ENCODE measurements around the gene FLNB. TPM values are rescaled to one million over a fixed set of nuclear protein-coding genes. Genes with fewer than 3 reads are reported as not detected.

Gene FLNB
- total and polyA plus RNA-seq, 2 of the 13 experiments (the other 11 are each of a cell fraction or from before 2014, with no cell fraction given) = 106 to 130 TPM

DNA sequence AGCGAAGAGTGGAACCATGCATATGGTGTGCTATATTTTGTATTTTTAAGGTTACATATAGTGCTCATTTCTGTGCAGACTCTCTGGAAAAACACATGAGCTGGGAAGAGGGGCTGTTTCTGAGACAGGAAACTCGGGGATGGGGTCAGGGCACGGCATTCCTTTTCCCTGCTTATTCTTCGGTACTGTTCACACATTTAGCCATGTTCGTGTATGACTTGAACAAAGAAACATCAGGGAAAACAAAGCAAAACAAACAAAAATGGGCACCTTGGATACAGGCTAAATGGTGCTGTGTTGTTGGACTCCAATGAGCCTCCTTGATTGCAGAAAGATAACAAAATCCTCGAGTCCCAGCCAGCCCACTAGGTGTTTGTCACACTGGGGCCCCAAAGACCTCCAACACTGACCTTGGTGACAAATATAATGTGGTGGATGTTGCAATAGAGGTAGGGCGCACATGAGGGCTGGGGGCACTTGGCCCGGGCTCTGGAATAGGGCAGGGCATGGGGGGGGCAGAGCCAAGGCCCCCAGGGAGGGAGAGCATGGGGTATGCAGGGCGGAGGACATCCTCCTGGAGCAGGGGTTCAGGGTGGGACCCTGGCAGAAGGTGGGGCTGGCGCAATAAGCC is 183.3 kb downstream of the FLNB start (continued):
- TF ChIP-seq, protein P1, sequence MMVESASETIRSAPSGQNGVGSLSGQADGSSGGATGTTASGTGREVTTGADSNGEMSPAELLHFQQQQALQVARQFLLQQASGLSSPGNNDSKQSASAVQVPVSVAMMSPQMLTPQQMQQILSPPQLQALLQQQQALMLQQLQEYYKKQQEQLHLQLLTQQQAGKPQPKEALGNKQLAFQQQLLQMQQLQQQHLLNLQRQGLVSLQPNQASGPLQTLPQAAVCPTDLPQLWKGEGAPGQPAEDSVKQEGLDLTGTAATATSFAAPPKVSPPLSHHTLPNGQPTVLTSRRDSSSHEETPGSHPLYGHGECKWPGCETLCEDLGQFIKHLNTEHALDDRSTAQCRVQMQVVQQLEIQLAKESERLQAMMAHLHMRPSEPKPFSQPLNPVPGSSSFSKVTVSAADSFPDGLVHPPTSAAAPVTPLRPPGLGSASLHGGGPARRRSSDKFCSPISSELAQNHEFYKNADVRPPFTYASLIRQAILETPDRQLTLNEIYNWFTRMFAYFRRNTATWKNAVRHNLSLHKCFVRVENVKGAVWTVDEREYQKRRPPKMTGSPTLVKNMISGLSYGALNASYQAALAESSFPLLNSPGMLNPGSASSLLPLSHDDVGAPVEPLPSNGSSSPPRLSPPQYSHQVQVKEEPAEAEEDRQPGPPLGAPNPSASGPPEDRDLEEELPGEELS (CRISPR knock-in tag; IDR thresholded peaks at IDR 0.05) = peak; percentile 75
- TF ChIP-seq DNMT1 (CRISPR knock-in tag; IDR thresholded peaks at IDR 0.05) (no peak), ATAD3A (CRISPR knock-in tag; IDR thresholded peaks at IDR 0.05) (no peak), ZNF317 (CRISPR knock-in tag; IDR thresholded peaks at IDR 0.05) (no peak; the same call in 1 of the 2 replicates), ZNF329 (CRISPR knock-in tag; IDR thresholded peaks at IDR 0.05; ENCODE audit: low read depth) (no peak), MEF2D (CRISPR knock-in tag; IDR thresholded peaks at IDR 0.05) (peak; percentile 84; the same call in 1 of the 2 replicates), SYNCRIP (IDR thresholded peaks at IDR 0.05; ENCODE audit: insufficient read depth, low read depth, low read length) (no peak), THYN1 (CRISPR knock-in tag; IDR thresholded peaks at IDR 0.05; ENCODE audit: borderline replicate concordance, low read depth) (no peak), SMC3 (IDR thresholded peaks at IDR 0.05; ENCODE audit: low read length) (peak; percentile 16; the same call in 1 of the 2 replicates), FOXM1 (CRISPR knock-in tag; IDR thresholded peaks at IDR 0.05) (no peak), PTBP1 (IDR thresholded peaks at IDR 0.05; ENCODE audit: low read depth, low read length, poor library complexity, severe bottlenecking) (no peak), KDM4B (CRISPR knock-in tag; IDR thresholded peaks at IDR 0.05) (no peak), SMAD9 (CRISPR knock-in tag; IDR thresholded peaks at IDR 0.05) (no peak), ZFP82 (CRISPR knock-in tag; IDR thresholded peaks at IDR 0.05; ENCODE audit: borderline replicate concordance) (no peak), ZFX (CRISPR knock-in tag; IDR thresholded peaks at IDR 0.05; ENCODE audit: low read depth) (peak; percentile 25; the same call in 1 of the 2 replicates), GZF1 (CRISPR knock-in tag; IDR thresholded peaks at IDR 0.05) (no peak), ZNF547 (CRISPR knock-in tag; IDR thresholded peaks at IDR 0.05) (no peak), ZNF263 (CRISPR knock-in tag; IDR thresholded peaks at IDR 0.05) (no peak), GABPB1 (CRISPR knock-in tag; IDR thresholded peaks at IDR 0.05) (peak; percentile 26; the same call in 1 of the 2 replicates)
- TF ChIP-seq, protein P2, sequence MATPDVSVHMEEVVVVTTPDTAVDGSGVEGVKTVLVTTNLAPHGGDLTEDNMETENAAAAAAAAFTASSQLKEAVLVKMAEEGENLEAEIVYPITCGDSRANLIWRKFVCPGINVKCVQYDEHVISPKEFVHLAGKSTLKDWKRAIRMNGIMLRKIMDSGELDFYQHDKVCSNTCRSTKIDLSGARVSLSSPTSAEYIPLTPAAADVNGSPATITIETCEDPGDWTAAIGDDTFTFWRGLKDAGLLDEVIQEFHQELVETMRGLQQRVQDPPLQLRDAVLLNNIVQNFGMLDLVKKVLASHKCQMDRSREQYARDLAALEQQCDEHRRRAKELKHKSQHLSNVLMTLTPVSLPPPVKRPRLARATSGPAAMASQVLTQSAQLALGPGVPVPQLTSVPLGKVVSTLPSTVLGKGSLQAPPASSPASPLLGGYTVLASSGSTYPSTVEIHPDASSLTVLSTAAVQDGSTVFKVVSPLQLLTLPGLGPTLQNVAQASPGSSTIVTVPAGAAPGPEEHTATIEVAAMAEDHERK (CRISPR knock-in tag; IDR thresholded peaks at IDR 0.05; ENCODE audit: low read depth) = no peak
- TF ChIP-seq, protein P3, sequence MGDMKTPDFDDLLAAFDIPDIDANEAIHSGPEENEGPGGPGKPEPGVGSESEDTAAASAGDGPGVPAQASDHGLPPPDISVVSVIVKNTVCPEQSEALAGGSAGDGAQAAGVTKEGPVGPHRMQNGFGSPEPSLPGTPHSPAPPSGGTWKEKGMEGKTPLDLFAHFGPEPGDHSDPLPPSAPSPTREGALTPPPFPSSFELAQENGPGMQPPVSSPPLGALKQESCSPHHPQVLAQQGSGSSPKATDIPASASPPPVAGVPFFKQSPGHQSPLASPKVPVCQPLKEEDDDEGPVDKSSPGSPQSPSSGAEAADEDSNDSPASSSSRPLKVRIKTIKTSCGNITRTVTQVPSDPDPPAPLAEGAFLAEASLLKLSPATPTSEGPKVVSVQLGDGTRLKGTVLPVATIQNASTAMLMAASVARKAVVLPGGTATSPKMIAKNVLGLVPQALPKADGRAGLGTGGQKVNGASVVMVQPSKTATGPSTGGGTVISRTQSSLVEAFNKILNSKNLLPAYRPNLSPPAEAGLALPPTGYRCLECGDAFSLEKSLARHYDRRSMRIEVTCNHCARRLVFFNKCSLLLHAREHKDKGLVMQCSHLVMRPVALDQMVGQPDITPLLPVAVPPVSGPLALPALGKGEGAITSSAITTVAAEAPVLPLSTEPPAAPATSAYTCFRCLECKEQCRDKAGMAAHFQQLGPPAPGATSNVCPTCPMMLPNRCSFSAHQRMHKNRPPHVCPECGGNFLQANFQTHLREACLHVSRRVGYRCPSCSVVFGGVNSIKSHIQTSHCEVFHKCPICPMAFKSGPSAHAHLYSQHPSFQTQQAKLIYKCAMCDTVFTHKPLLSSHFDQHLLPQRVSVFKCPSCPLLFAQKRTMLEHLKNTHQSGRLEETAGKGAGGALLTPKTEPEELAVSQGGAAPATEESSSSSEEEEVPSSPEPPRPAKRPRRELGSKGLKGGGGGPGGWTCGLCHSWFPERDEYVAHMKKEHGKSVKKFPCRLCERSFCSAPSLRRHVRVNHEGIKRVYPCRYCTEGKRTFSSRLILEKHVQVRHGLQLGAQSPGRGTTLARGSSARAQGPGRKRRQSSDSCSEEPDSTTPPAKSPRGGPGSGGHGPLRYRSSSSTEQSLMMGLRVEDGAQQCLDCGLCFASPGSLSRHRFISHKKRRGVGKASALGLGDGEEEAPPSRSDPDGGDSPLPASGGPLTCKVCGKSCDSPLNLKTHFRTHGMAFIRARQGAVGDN (CRISPR knock-in tag; IDR thresholded peaks at IDR 0.05) = peak; percentile 84
- TF ChIP-seq, protein P4, sequence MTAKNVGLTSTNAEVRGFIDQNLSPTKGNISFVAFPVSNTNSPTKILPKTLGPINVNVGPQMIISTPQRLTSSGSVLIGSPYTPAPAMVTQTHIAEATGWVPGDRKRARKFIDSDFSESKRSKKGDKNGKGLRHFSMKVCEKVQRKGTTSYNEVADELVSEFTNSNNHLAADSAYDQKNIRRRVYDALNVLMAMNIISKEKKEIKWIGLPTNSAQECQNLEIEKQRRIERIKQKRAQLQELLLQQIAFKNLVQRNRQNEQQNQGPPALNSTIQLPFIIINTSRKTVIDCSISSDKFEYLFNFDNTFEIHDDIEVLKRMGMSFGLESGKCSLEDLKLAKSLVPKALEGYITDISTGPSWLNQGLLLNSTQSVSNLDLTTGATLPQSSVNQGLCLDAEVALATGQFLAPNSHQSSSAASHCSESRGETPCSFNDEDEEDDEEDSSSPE (CRISPR knock-in tag; IDR thresholded peaks at IDR 0.05) = no peak
